Glomerular visceral epithelial cell (primary cell): ENCODE results near the gene PIP4K2A.

Source experiments
- DNase-seq: peaks from one replicate; pipeline ENCODE4 v3.0.0-alpha.2; 2016; ENCODE audit errors: extremely low spot score

The PIP4K2A gene

GRCh38 chr10:22638863-22639262 is 75.5 kb downstream of the PIP4K2A start:
- DNase-seq = no peak

DNA sequence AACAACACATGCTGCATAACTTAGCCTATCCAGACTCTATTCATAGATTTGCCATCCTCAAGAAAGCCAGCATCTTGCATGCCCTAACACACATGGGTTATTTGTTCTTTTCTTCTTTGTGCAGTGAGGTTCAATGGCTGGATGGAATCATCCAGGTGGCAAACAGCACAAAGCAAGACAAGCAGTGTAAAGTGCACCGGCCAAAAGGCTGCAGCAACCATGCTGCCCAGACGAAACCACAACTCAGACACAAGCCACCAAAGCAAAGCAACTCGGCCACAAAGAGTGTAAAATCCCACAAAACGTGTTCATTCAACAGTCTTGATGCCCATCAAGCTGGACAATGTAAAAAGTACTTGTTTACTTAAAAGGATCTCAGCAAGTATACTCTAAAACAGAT is 76.9 kb downstream of the PIP4K2A start:
- no peak for DNase-seq

DNA sequence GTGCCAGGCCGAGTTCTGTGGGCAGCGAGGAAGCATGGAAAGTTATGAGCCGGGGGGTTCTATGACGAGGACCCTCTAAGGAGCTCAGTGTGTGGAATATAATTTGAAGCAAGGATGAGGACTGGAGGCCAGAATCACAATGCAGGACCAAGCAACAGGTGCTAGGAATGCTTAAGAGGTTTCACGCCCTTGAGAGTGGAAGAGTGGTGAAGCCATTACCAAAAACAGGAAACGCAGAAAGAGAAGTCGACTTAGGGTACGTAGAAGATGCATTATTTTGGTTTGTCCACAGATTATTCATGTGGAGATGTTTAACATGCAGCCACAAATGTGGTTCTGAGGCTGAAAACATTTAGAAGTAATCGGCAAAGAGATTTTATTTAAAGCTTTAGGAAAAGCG is 78.7 kb downstream of the PIP4K2A start:
- DNase-seq = no peak

DNA sequence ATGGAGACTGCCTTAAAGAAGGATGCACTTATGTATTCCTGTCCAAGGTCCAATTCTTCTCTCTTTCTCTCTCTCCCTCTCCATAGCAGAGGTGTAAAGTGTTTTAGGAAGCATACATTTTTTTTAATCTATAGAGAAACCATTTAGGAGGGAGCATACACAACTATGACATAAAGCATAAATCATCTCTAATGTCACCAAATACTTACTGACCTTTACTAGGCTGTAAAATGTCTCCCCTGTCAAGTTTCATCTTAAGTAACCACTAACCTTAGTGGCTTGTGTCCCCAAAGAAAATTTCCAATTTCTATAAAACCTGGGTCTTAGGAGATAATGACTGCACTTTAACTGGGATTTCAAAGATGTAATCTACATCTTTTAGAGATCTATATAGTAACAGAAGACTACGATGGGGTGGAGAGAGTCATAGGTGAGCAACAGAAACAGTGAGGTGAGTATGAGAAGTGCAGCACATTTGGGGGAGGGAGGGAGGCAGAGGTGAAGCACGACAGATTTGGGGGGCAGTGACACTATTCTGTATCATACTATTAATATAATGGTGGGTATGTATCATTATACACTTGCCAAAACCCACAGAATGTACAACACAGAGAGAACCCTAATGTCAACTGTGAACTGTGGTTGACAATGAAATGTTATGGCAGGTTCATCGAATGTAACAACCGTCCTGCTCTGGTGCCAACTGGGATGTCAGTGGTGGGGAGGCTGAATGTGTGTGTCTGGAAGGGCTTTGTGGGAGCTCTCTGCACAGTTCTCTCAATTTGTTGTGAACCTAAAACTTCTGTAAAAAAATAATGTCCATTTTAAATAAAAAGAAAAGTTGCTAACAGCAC is 79.5 kb downstream of the PIP4K2A start:
- DNase-seq = no peak

GRCh38 chr10:22634093-22634492 is 80.3 kb downstream of the PIP4K2A start:
- DNase-seq = no peak

DNA sequence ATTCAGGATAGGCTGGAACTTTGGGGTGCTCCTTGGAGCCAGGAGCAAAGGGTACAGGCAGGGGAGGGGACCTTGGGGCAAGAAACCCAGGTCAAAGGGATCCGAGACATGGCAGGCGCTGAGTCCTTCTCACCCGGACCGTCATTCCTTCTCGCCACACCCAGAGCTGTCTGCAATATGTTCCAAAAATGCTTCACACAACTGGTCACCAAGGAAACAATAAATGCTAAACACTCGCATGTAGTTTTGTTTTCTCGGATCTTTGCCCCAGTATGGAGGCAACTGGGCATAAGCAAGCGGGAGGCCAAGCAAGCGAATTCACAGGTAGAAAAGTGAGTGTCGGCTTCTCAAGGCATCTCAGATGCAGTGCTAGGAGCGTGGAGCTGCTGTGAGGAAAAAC is 80.8 kb downstream of the PIP4K2A start:
- no peak for DNase-seq

DNA sequence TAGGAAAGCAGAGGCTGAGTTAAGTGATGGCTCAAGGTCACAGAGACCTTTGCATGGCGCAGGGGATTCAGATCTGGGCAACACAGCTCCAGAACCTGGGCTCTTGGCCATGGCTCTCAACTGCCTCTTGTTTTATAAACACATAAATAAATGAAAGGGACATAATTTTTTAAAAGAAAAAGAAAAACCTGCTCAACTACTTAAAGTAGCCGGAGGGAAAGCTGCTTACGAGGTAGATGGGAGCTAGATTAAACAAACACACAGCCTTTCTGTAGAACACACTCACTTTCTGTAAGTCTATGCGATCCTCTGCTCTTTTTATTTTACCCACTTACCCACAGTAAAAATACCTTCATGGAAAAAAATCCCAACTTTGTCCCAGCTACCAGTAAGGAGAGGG is 81.3 kb downstream of the PIP4K2A start:
- no peak for DNase-seq

DNA sequence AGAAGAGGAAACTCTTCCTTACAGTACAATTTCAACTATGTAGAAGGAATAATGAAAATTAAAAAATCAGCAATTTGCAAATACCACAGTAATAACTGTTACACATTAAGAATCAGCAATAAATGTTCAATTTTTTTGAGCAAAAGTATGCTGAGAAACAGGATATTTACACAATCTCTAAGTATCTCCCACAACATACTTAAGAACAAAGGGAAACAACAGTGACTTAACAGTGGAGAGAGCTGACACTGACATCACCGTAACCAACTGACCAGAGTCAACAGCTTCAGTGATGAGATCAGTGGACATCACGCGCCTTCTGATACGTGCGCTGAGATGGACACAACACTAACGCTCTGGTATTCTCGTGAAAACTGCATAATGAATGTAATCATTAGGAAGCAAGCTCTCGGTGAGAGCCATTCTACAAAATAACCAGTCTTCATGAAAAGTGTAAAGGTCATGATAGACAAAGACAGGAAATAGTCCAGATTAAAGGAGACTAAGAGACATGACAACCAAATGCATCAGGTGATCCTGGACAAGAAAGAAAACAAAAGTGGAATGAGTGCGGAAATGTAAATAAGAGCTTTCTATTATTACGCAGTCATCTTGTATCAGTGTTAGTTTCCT is 82.6 kb downstream of the PIP4K2A start:
- no peak for DNase-seq

DNA sequence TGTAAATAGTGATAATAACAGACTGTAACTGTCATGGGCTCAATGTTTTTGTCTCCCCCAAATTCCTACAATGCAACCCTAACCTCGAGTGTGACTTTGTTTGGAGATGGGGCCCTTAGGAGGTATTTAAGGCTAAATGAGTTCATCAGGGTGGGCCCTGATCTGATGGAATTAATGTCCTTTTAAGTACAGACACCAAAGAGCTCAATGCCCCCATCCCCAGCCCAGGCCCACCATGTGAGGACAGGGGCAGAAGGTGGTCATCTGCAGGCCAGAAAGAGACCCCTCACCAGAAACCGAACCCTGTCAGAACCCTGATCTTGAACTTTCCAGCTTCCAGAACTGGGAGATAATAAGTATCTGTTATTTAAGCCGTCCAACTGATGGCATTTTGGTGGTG is 83.2 kb downstream of the PIP4K2A start:
- no peak for DNase-seq

DNA sequence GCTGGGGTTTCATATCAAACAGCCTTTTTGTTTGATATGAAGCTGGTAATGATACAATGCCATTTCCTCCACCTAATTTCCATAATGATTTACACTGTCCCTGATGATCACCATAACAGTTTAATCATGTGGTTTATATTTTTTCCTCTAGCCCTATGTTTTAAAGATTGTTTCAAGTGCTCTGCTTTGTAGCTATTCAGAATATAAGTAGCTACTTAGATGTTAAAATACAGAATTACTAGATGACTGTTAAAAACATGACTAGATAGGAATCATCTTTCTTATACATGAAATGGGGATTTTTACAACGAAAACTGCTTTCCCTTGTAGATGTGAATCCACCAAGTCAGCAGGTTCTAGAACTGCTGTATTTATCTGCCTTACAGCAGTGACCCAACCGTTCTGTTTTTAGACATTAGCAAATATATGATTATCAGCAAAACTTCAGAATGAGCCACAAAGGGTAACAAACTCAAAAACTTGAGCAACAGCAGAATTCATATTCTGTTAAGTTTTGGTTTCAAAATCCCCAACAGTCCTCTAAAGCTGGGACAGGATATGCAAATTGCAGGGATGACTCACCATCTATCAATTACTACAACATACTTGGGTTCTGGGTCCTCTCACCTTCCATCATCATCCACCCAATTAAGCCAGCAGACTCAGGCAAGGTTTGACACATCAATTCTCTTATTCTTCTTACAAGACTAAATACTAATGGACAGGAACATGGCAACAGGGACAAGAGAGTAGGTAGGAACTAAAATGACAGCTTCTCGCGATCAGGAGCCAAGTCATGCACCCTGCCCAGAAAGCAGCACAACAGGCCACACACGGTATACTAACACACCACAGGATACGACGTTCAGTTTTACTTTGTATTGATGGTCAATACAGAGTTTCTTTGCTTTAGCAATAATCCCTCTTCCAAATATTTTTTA is 83.9 kb downstream of the PIP4K2A start:
- DNase-seq = no peak

GRCh38 chr10:22629852-22630233 is 84.5 kb downstream of the PIP4K2A start:
- no peak for DNase-seq

DNA sequence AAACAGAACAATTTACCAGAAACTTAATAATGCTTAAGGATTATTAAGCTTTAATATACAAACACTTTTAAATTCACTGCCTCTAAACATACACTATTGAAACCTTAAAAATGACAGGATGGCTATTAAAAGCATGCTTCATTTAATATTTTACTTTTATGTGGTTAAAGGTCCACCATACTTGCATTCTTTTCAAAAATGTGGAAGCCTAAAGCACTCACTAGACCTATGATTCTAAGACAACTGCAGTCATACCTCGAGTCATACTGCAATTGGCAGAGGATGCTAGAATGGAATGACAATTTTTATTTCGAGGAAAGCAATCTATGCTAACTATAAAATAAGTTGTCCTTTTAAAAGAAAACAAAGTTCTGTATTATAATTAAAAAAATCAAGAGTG is 85.3 kb downstream of the PIP4K2A start:
- peak; percentile 33 for DNase-seq

DNA sequence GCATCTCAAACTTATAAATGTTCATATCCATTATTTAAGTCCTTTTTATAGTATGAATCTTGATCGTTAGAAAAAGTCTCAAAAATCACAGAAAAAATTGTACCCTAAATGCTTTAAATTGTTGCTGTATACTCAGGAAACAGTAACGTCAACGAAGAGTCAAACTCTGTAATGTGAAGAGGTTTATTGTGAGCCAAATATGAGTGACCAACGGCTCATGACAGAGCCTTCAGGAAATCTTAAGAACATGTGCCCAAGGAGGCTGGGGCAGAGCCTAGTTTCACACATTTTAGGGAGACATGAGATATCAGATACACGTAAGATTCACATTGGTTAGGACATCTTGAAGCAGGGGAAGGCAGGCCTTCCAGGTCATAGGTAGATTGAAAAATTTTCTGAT is 86.1 kb downstream of the PIP4K2A start:
- DNase-seq = no peak

DNA sequence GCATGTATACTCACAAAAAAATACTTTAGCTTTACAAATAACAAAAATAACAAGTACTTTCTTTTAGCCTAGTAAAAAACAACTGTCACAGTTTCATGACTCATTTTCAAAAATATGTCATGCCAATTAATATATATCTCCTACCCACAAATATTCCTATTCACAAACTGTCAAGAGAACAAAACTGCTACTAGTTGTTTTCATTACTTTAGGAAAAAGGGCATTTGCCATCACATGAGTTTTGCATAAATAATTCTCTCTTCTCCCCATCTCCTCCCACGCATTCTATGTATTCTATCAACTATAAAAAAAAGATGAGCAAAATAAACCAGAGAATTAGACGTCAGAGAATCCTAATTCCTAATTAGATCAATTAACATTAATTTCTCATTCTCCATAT is 87.6 kb downstream of the PIP4K2A start:
- DNase-seq = no peak

GRCh38 chr10:22625516-22626290 is 88.7 kb downstream of the PIP4K2A start:
- DNase-seq = no peak

- DNase-seq = peak; percentile 48
Measured at GRCh38 chr10:22624287-22624738, 90.1 kb downstream of the PIP4K2A start.

DNA sequence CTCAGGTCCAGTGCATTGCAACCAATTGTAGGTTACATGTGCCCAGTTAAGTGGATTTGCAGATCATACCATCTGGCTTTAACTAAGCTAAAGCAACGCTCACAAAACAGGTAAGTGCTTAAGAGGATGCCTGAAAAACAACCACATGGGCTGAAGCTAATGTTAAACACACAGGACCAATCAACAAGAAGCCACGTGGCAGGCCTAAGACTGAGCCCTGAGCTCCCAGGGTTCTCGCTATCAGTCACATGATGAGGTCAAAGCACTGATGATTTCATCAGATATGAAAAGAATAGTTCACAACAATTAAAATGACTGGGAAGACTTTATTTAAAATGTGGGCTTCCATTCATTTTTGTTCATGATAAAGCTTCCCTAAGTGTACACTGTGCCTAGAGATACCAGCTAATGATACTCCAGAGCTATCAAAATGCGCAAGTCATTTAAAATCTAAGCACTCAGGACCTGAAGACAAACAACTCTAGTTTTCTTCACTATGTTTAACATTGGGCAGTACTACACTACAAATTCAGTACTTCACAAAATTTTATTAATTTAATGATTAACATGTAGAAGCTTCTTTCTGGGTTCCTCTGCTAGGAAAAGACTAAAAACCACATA is 90.6 kb downstream of the PIP4K2A start:
- DNase-seq = no peak

- DNase-seq = no peak
Measured at GRCh38 chr10:22622242-22622806, 92.1 kb downstream of the PIP4K2A start.

- DNase-seq = no peak
Measured at GRCh38 chr10:22621726-22622125, 92.7 kb downstream of the PIP4K2A start.

DNA sequence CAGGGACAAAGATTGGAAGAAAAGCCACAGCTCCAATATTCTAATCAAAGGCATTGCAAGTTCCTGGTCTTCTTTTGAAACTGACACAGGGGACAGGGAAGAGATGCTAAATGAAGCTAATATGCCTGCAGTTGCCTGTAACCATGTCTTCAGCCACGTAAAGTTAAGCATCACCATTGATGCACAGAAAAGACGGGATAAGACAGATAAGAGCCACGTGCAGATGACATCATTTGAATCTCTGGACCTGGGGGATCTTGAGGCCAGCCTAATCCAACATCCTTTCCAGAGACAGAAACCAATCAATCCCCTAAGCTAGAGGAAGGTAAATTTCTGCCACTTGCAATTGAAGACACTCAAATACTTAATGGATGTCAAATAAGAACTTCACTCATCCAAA is 93.4 kb downstream of the PIP4K2A start:
- DNase-seq = no peak
